GM21737 (cell line): ENCODE measurements around the gene TTC33.

ENCODE experiments used
- ATAC-seq: cut with Tn5 transposase; IDR thresholded peaks from one replicate; pipeline ENCODE4 v1.9.1; 2021; ENCODE audit warnings: mild to moderate bottlenecking, moderate library complexity; ENCODE audit not compliant: unreplicated experiment

Gene TTC33

DNA sequence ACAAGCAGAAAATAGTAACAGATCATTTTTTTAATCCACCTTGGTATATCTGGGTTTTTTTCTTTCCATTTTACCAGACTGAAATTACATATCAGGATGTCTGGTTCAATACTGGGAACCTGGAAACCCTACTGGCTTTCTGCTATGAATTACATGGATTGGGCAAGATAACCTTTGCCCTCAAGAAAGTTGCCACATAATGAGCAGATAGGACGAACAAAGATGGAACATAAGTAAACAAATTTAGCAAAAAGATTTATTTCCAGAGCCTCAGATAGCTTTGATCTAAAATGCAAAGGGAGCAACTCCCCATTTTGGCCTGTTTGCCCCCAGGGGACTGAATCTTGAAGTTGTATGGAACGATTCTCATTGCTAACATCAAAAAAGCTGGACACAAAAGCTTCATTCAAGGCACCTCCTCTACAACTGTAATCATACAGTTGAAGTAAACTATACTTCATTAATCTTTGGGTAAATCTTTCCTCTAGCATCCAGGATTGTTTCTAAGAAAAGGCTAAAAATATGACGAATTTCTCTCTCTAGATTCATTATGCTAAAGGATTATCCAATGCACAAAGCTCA lies 207.7 kb downstream of the TTC33 start:
- ATAC-seq = no peak

DNA sequence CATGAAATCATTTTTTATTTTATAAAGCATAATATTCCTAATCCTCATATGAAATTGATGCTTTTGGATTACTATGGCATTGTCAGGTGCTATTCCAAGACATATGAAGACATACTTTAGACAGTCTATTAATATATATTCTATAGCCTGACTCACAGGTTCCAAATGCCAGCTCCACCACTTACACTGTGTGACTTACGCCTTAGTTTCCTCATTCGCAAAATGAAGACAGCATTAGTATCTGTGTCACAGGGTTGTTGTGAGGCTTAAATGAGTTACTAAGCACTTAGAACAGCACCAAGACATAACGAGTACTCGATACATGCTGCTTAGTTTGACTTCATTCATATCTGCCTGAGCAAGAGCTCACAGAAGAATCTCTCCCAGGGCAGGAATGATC lies 208.2 kb downstream of the TTC33 start:
- no peak for ATAC-seq

- no peak for ATAC-seq
Observed at GRCh38 chr5:40540301-40540700, 215.5 kb downstream of the TTC33 start.

GRCh38 chr5:40524677-40525076 lies 231.1 kb downstream of the TTC33 start:
- no peak for ATAC-seq

GRCh38 chr5:40521925-40522324 lies 233.8 kb downstream of the TTC33 start:
- ATAC-seq = no peak

- ATAC-seq = no peak
Observed at GRCh38 chr5:40521108-40521785, 234.5 kb downstream of the TTC33 start.

DNA sequence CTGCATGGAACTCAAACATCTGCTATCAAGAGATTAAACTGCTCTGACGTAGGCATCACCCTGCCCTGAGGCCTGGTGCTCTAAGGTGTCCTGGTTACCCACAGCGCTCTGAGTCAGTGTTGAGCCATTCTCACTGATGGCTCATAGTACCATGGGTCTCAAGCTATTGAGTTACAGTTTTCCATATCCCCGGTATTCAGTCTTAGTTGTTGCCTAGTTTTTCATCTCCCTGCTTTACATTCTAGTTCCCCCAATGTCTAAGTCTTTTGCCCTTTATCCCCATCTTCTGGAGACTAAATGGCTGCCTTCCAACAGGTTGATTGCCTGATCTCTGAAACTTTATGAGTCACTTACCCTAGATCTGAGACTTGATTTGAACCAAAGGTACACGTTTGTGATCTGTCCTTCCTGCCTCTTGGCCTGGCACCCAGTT lies 237.3 kb downstream of the TTC33 start:
- no peak for ATAC-seq

DNA sequence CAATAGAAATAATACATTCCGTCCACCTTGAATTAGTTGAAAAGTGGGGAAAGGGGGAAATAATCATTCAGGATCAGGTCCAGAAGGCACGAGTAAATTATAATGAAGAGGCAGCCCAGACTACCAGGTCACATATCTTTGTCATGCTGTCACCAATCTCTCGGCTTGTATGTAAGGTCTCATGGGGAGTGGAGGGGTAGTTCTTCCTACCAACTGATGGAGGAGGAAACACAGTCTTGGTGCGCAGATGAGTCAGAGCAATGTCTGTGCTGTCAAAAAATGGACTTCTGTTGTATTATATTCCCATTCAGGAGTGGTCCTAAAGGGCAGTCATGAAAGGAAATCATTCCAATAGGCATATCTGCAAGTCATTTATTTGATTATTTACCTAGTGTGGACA lies 240.3 kb downstream of the TTC33 start:
- ATAC-seq = no peak

DNA sequence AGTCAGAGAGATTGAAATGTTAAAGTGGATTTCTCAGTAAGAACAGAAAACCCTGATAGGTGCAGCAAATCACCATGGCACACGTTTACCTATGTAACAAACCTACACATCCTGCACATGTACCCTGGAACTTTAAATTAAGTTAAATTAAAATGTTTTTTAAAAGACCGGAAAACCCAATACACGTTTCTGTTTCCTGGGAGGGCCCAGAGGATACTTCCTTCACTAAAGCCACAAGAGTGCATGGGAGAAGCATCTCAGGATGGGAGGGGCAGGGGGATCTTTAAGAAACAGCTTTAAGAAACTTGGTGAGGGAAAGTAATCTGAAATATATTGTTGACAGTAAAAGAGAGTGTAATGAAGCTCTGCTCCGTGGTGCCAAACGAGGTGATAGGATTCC lies 240.8 kb downstream of the TTC33 start:
- ATAC-seq = no peak

GRCh38 chr5:40511801-40512200 lies 244.0 kb downstream of the TTC33 start:
- no peak for ATAC-seq

DNA sequence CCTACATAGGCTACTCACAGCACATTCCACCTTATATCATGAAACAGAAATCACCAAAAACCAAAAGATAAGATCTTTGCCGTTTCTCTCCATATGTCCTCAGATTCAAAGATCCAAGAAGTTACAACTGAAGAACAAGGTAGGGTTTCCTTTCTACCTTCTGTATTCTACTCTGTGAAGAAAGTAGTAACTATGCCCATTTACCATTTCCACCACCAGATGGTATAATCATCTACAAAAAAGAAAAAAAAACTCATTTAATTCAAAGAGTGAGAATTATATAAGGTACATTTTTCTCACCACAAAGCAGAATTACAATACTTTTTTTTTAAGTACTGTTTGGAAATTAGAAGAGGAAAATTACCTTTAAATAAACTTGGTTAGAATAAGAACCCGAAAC lies 248.7 kb downstream of the TTC33 start:
- ATAC-seq = no peak

GRCh38 chr5:40505031-40505430 lies 250.7 kb downstream of the TTC33 start:
- ATAC-seq = no peak

GRCh38 chr5:40503439-40503838 lies 252.3 kb downstream of the TTC33 start:
- no peak for ATAC-seq

GRCh38 chr5:40502736-40503135 lies 253.0 kb downstream of the TTC33 start:
- no peak for ATAC-seq

DNA sequence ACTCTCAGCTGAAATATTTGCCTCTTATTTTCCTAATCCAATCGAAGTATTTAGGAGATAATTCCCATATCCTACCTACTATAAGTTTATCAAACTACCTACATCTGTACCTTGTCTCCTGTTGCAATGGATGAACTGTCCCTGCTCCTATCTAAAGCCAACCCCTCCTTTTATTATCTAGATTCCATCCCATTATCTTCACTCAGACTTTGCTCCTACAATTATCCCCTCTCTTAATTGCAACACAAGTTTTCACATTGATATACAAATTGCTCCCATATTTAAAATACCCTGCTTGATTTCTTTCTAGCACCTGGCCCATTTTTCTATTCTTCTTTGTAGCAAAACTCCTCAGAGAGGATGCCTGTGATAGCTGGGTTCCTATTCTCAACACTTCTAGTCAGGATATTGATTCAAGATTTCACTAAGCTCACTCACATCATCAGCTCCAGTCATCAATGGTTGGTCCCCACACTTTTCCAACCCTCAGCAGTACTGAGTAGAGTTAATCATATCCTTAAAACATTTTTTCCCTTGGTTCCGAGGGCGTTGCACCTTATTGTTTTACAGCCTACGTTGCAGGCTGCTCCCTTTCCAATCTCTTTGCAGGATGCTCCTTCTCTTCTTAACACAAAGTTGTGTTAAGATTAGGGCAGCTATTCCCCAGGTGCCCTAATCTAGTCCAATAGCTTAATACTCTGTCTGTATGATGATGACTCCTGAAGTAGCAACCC lies 253.9 kb downstream of the TTC33 start:
- no peak for ATAC-seq

- ATAC-seq = no peak
Observed at GRCh38 chr5:40499518-40500273, 256.1 kb downstream of the TTC33 start.

- ATAC-seq = no peak
Observed at GRCh38 chr5:40499007-40499406, 256.8 kb downstream of the TTC33 start.

DNA sequence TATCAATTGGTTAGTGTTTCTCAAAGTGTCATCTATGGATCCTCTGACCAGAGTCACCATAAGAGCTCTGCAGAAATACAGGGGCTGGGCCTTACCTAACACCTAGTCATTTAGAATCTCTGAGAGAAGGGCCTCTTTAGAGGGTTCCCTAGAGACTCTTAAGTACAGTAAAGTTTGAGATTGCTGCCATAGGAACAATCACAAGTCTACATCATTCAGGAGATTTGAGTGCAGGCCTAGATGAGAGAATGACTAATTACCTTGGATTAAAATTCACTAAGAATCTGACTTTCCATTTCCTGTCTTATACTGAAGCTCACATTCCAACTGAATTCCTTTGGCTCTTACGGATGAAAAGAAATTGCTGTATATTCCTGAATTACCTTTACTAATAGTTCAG lies 258.2 kb downstream of the TTC33 start:
- no peak for ATAC-seq

GRCh38 chr5:40495237-40495635 lies 260.5 kb downstream of the TTC33 start:
- no peak for ATAC-seq

- ATAC-seq = no peak
Observed at GRCh38 chr5:40494631-40495236, 261.0 kb downstream of the TTC33 start.

DNA sequence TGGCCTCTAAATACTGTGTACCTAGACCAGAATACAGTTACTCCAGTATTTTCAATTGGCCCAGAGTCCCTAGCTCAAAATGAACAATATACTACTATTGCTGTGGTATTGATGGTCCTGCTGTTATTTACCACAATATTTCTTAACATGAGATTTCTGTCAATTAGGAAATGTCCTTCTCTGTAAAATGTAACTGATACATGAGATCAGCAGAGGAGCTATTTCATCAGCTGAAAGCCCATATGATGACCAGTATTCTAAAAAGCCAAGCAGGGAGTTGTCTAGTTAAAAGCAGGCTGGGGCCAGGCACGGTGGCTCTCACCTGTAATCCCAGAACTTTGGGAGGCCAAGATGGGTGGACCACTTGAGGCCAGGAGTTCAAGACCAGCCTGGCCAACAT lies 263.7 kb downstream of the TTC33 start:
- ATAC-seq = no peak
